ENCODE data around the gene PPFIBP1.

Gene PPFIBP1

DNA sequence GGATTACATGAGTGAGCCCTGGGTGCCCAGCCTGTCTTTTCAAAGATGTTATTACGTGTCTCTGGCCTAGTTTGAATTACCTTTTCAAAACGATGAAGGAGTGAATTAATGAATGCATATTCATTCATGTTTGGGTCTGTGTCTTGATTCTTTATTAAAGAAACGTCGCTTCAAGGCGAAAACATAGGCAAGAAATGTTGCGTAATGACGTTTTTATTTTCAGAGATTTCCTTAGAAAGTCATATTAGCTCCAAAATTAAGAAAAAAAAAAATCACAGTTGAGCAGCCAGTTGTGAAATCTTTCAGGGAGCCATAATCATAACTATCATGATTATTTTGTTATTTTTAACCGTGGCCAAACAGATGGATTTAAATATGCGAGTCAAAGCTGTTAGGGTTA lies 3.5 kb downstream of the PPFIBP1 start:
- Histone ChIP-seq H3K9me3 (ENCODE audit: control insufficient read depth, insufficient read depth, low read length) (no peaks in the 10 kb centered on the region), H3K27ac (ENCODE audit: low read length) (no peak overlapping the region), H3K4me3 (ENCODE audit: low read length) (no peak overlapping the region), H3K27me3 (ENCODE audit: control insufficient read depth, insufficient read depth, low read length) (no peaks in the 10 kb centered on the region; the same call in 1 of the 2 replicates), H3K4me1 (ENCODE audit: control insufficient read depth, insufficient read depth, low read length) (no peaks in the 10 kb centered on the region), H3K36me3 (ENCODE audit: control insufficient read depth, insufficient read depth, low read length) (no peaks in the 10 kb centered on the region)
- no peak for DNase-seq (ENCODE audit: low read depth, low spot score)
- no CpG with 5 or more reads among the region's 9 CpGs for WGBS (ENCODE audit: insufficient coverage, insufficient read length)

DNA sequence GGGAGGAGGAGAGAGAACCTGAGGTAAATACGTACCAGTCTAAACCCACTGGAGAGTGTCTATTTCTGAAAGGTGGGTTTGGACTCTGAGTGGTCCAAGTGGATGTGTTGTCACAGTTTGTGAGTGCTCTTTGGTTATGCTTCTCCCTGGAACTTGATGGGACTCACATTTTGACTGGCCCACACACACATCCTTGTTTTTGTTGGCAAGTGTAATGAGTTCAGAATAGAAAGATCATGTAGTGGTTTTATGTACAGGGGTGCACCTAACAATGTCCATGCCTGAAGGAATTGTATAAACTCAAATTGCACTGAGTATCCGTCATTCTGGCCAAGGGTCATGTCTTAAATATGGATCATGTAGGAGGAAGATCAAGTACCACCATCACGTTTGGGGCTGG lies 4.8 kb downstream of the PPFIBP1 start:
- no peaks in the 10 kb centered on the region for H3K9me3 ChIP-seq (ENCODE audit: control insufficient read depth, insufficient read depth, low read length)
- H3K27ac ChIP-seq (ENCODE audit: low read length): no peak overlapping the region
- no peaks in the 10 kb centered on the region; the same call in 1 of the 2 replicates for H3K27me3 ChIP-seq (ENCODE audit: control insufficient read depth, insufficient read depth, low read length)
- no peaks in the 10 kb centered on the region for H3K4me1 ChIP-seq (ENCODE audit: control insufficient read depth, insufficient read depth, low read length)
- no peak overlapping the region for H3K4me3 ChIP-seq (ENCODE audit: low read length)
- H3K36me3 ChIP-seq (ENCODE audit: control insufficient read depth, insufficient read depth, low read length): no peaks in the 10 kb centered on the region
- DNase-seq (ENCODE audit: low read depth, low spot score): no peak
- no CpG with 5 or more reads among the region's 3 CpGs for WGBS (ENCODE audit: insufficient coverage, insufficient read length)

DNA sequence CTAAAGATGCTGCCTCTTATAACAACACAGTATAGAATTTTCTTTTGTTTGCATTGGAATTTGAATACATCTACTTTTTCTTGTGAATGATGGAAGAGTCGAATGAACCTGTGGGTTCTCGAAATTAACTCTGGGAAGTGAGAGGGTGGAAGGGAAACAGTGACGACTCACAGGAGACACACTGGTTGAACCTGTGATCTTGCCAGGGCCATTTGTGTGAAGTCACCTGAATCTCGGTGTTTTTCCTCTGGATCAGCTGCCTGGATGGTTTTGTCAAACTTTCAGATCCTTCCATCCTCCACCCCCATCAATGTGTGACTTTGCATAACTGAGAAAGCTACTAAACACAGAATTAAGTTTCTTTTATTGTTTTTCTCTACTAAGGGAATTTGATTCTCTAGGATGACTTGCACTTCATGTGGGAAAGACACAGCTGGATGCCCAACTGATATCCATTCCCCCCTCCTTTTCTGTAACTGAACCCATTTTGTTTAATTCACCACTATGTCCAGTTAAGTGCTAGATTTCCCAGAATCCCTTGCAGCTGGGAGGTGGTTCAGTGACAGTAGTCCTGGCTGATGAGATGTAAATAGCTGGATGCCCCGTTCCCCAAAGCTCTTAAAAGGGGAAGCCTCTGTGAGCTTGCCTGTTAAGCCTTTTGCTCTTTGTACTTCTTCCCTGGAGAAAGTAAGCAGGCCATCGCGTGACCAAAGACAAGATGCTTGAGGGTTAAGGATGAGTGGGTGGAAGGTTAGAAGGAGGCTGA lies 6.3 kb downstream of the PPFIBP1 start:
- Histone ChIP-seq H3K9me3 (ENCODE audit: control insufficient read depth, insufficient read depth, low read length) (no peaks in the 10 kb centered on the region), H3K4me3 (ENCODE audit: low read length) (no peak overlapping the region), H3K27me3 (ENCODE audit: control insufficient read depth, insufficient read depth, low read length) (no peaks in the 10 kb centered on the region; the same call in 1 of the 2 replicates), H3K27ac (ENCODE audit: low read length) (no peak overlapping the region), H3K4me1 (ENCODE audit: control insufficient read depth, insufficient read depth, low read length) (no peaks in the 10 kb centered on the region), H3K36me3 (ENCODE audit: control insufficient read depth, insufficient read depth, low read length) (no peaks in the 10 kb centered on the region)
- no CpG with 5 or more reads among the region's 7 CpGs for WGBS (ENCODE audit: insufficient coverage, insufficient read length)
- DNase-seq (ENCODE audit: low read depth, low spot score): no peak

DNA sequence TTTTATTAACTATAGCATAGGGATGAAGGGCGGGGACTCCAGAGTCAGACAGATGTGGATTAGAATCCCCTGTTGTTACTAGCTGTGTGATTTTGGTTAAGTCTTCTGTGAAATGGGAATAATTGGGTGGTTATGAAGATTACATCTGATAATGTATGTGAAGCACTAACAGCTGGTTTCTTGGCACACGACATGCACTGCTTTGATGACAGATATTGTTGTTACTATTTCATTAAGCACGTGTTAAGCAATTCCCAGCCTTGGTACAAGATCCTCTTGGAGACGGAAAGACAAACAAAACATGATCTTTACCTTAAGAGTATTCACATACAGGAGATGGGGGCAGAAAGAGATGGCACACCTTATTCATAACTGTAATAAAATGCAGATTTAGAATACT lies 7.9 kb downstream of the PPFIBP1 start:
- Histone ChIP-seq H3K9me3 (ENCODE audit: control insufficient read depth, insufficient read depth, low read length) (no peaks in the 10 kb centered on the region), H3K27me3 (ENCODE audit: control insufficient read depth, insufficient read depth, low read length) (no peaks in the 10 kb centered on the region), H3K36me3 (ENCODE audit: control insufficient read depth, insufficient read depth, low read length) (no peaks in the 10 kb centered on the region), H3K4me1 (ENCODE audit: control insufficient read depth, insufficient read depth, low read length) (no peaks in the 10 kb centered on the region), H3K4me3 (ENCODE audit: low read length) (no peak overlapping the region), H3K27ac (ENCODE audit: low read length) (no peak overlapping the region)
- no CpG with 5 or more reads among the region's 4 CpGs for WGBS (ENCODE audit: insufficient coverage, insufficient read length)
- no peak for DNase-seq (ENCODE audit: low read depth, low spot score)

DNA sequence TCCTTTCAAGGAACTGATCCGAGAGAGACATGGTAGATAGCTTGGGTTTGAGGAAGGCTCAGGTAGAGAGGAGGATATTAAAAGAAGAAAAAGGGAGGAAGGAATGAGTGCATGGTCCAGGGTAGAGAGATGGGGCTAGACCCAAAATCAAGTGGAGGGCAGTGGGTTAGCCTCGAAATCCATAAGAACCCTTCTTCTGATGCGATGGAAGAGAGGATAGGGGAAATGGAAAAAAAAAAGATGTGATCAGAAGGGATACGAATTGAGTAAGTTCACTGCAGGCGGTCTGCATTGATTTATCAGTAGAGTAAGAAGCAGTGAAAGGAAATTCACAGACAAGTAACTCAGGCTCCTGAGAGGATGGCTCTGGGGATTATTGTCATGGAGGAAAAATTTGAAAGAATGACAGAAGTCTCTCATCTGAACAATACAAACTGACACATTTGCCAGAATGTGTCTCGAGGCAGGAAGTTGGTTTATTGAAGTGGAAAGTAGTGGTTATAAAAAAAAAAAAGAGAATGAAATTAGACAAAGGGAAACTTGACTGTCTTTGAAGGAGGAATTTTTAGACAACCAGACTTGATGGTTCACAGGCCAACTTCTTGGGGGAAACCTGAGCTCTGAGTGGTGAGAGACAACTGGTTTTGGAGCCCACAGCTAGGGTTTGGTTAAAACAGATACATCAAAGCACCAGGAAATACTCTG lies 10.2 kb downstream of the PPFIBP1 start:
- 100% methylated on average over 1 of the region's 6 CpGs for WGBS (ENCODE audit: insufficient coverage, insufficient read length)
- no peaks in the 10 kb centered on the region for H3K36me3 ChIP-seq (ENCODE audit: control insufficient read depth, insufficient read depth, low read length)
- no peaks in the 10 kb centered on the region for H3K4me1 ChIP-seq (ENCODE audit: control insufficient read depth, insufficient read depth, low read length)
- H3K9me3 ChIP-seq (ENCODE audit: control insufficient read depth, insufficient read depth, low read length): no peaks in the 10 kb centered on the region
- H3K27me3 ChIP-seq (ENCODE audit: control insufficient read depth, insufficient read depth, low read length): no peaks in the 10 kb centered on the region
- H3K27ac ChIP-seq (ENCODE audit: low read length): no peak overlapping the region
- DNase-seq (ENCODE audit: low read depth, low spot score): no peak
- no peak overlapping the region for H3K4me3 ChIP-seq (ENCODE audit: low read length)

DNA sequence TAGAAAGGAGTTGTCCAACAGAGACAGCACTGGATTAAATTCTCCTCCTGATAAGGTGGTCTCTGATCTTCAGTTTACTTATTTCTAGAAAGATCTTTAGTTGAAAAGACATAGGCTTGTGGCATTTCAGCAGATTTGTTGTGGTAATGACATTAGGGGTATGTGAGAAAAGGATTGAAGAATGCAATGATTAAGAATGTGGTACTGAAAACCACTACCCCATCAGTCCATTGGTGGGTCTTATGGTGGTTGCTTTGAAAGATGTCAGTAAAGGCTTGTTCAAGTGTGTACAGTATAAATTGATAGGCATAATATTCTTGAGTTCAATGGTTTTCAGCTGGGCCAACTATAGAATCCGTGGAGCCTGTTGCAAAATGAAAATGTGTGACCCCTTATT lies 10.8 kb downstream of the PPFIBP1 start:
- Histone ChIP-seq H3K27ac (ENCODE audit: low read length) (no peak overlapping the region), H3K4me3 (ENCODE audit: low read length) (no peak overlapping the region)
- WGBS (ENCODE audit: insufficient coverage, insufficient read length): no CpG with 5 or more reads among the region's 1 CpG

DNA sequence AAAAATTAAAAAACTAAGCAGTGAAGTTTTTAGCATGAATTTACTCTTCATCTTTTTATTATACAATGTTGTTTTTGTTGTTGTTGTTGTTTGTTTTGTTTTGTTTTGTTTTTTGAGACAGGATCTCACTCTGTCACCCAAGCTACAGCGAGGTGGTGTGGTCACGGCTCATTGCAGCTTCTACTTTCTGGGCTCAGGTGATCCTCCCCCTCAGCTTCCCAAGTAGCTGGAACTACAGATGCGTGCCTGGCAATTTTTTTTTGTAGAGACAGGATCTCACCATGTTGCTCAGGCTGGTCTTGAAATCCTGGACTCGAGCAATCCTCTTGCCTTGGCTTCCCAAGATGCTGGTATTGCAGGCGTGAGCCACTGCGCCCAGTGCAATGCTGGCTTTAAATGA lies 11.3 kb downstream of the PPFIBP1 start:
- no peak for DNase-seq (ENCODE audit: low read depth, low spot score)
- no peak overlapping the region for H3K4me3 ChIP-seq (ENCODE audit: low read length)
- no CpG with 5 or more reads among the region's 6 CpGs for WGBS (ENCODE audit: insufficient coverage, insufficient read length)
- H3K4me1 ChIP-seq (ENCODE audit: control insufficient read depth, insufficient read depth, low read length): no peaks in the 10 kb centered on the region
- H3K27ac ChIP-seq (ENCODE audit: low read length): no peak overlapping the region
- no peaks in the 10 kb centered on the region for H3K9me3 ChIP-seq (ENCODE audit: control insufficient read depth, insufficient read depth, low read length)
- H3K27me3 ChIP-seq (ENCODE audit: control insufficient read depth, insufficient read depth, low read length): no peaks in the 10 kb centered on the region
- no peaks in the 10 kb centered on the region for H3K36me3 ChIP-seq (ENCODE audit: control insufficient read depth, insufficient read depth, low read length)

More for the DNA sequence above, 10.8 kb downstream of the PPFIBP1 start:
- DNase-seq (ENCODE audit: low read depth, low spot score): no peak
- Histone ChIP-seq H3K27me3 (ENCODE audit: control insufficient read depth, insufficient read depth, low read length) (no peaks in the 10 kb centered on the region), H3K4me1 (ENCODE audit: control insufficient read depth, insufficient read depth, low read length) (no peaks in the 10 kb centered on the region), H3K9me3 (ENCODE audit: control insufficient read depth, insufficient read depth, low read length) (no peaks in the 10 kb centered on the region), H3K36me3 (ENCODE audit: control insufficient read depth, insufficient read depth, low read length) (no peaks in the 10 kb centered on the region)

DNA sequence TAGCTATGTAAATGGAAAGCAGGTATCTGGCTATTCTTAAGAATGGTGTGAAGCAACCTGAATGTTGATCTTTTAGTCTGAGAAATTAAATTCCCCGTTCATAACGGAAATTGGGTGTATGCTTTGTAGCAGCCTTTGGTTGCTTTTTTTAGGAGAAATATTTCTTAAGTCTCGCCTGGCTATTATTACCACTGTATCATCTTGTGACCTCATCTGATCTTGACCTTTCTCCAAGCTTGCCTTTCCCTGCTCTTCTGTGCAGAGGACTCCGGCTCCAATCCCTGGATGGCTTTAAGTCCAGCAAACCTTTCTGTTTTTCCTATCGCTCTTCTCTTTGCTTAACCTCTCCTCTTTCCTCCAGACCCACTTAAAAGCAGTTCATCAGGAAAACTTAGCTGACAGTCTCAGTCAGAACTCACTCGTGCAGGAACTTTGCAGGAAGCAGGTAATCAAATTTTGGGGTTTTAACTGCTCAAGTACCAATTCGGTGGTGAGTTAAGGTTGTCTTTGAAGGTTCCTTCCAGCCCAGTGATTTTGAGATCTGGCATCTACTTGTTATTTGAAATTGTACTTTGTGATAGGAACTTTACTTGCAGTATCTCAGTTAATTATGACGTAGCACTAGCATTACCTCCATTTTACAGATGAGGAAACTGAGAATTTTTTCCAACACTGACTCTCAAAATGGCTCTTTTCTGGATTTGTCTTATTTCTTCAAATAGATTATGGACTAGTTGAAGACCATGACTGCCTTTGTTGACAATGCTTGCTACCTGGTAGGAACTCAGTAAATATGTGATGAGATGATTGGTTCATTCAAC lies 14.1 kb downstream of the PPFIBP1 start:
- H3K4me1 ChIP-seq (ENCODE audit: control insufficient read depth, insufficient read depth, low read length): peaks cover 1% of the 10 kb centered on the region; the same call in 1 of the 2 replicates

DNA sequence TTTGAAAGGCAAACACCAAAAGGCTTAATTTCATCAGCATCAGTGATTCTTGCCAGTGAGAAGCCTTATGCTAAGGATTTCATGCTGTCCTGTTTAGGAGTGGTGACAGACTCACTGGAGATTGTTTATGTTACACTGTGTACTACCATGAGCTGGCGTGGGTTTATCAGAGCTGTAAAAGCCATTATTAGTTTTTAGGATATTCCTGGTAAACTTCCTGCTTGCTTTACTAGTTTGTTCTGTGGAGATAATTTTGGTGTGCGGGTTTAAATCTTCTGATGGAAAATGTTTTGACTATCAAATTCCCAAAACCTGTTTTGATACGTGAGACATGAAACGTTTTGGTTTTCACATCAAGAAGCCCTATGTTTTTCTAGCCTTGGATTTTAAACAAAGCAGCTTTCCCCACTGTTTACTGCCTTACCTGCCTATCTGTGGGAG lies 15.2 kb downstream of the PPFIBP1 start:
- no CpG with 5 or more reads among the region's 4 CpGs for WGBS (ENCODE audit: insufficient coverage, insufficient read length)
- DNase-seq (ENCODE audit: low read depth, low spot score): no peak
- Histone ChIP-seq H3K4me1 (ENCODE audit: control insufficient read depth, insufficient read depth, low read length) (peaks cover 1% of the 10 kb centered on the region; the same call in 1 of the 2 replicates), H3K4me3 (ENCODE audit: low read length) (no peak overlapping the region), H3K36me3 (ENCODE audit: control insufficient read depth, insufficient read depth, low read length) (no peaks in the 10 kb centered on the region), H3K27me3 (ENCODE audit: control insufficient read depth, insufficient read depth, low read length) (no peaks in the 10 kb centered on the region), H3K9me3 (ENCODE audit: control insufficient read depth, insufficient read depth, low read length) (no peaks in the 10 kb centered on the region), H3K27ac (ENCODE audit: low read length) (no peak overlapping the region)

More for the DNA sequence above, 14.1 kb downstream of the PPFIBP1 start:
- H3K9me3 ChIP-seq (ENCODE audit: control insufficient read depth, insufficient read depth, low read length): no peaks in the 10 kb centered on the region
- H3K27me3 ChIP-seq (ENCODE audit: control insufficient read depth, insufficient read depth, low read length): no peaks in the 10 kb centered on the region
- H3K27ac ChIP-seq (ENCODE audit: low read length): no peak overlapping the region
- H3K4me3 ChIP-seq (ENCODE audit: low read length): no peak overlapping the region
- no CpG with 5 or more reads among the region's 8 CpGs for WGBS (ENCODE audit: insufficient coverage, insufficient read length)
- no peaks in the 10 kb centered on the region for H3K36me3 ChIP-seq (ENCODE audit: control insufficient read depth, insufficient read depth, low read length)
- DNase-seq (ENCODE audit: low read depth, low spot score): no peak

DNA sequence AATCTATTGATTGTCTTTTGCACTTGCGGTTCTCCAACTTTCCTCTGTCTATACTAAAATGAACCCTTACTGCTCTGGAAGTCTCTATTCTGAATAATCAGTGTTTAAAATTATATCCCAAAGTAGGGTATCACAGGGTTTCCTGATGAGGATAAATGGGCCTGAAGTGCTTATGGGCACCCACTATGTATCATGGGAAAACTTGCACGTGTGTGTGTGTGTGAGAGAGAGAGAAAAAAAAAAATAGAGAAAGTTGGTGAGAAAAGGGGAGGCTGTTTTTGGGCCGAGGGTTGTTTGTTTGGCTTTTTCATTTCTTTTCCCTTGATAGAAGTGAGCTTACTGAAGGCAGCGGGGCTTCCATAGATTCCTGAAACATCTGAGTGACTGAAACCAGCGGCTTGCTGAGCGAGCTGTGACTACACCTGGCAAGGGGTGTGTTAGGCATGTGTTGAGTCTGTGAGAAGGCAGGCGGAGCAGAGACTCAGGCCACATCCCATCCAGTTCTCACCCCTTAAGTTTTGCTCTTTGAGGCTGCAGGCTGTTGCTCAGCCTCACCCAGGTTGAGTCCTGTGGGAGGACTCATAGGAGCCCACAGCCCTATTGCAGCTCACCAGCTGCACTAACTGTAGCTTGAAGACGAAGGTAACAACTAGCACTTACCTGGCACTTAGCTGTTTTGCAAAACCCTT lies 17.2 kb downstream of the PPFIBP1 start:
- WGBS (ENCODE audit: insufficient coverage, insufficient read length): 100% methylated on average over 2 of the region's 8 CpGs
- H3K9me3 ChIP-seq (ENCODE audit: control insufficient read depth, insufficient read depth, low read length): no peaks in the 10 kb centered on the region
- DNase-seq (ENCODE audit: low read depth, low spot score): no peak
- no peak overlapping the region for H3K27ac ChIP-seq (ENCODE audit: low read length)
- no peaks in the 10 kb centered on the region for H3K36me3 ChIP-seq (ENCODE audit: control insufficient read depth, insufficient read depth, low read length)
- H3K4me3 ChIP-seq (ENCODE audit: low read length): no peak overlapping the region
- H3K4me1 ChIP-seq (ENCODE audit: control insufficient read depth, insufficient read depth, low read length): peaks cover 1% of the 10 kb centered on the region; the same call in 1 of the 2 replicates
- no peaks in the 10 kb centered on the region for H3K27me3 ChIP-seq (ENCODE audit: control insufficient read depth, insufficient read depth, low read length)

All from iPS DF 6.9 (cell line).